C4-2B (cell line): ENCODE results near the gene LY86.

Experiments
- CTCF ChIP-seq: fragments of 450-650 bp; conservative IDR thresholded peaks from 2 replicates; pipeline ENCODE4 v1.5.1; 2017; ENCODE audit warnings: mild to moderate bottlenecking
- ZFX ChIP-seq: fragments of 450-650 bp; IDR thresholded peaks from 2 replicates; pipeline ENCODE4 v1.6.1; 2017

- TF ChIP-seq CTCF = no peak
- TF ChIP-seq ZFX = no peak
Observed at GRCh38 chr6:6588064-6588923, at the start of gene LY86.
